Upper lobe of left lung (tissue), 6 donors: ENCODE results near the gene B3GAT2. TPM values are rescaled to one million over a fixed set of nuclear protein-coding genes. Genes with fewer than 3 reads are reported as not detected.
"Not testable (repeated sequence)": the region's sequence is repeated elsewhere in the genome, so short reads cannot be mapped to it uniquely, and the experiment has no call there.

Experiments used
- ATAC-seq, 2 donors: fragments of 200-7000 bp; cut with Tn5 transposase; one replicate each; pipeline ENCODE4 v1.9.1; 2022; ENCODE audit warnings: mild to moderate bottlenecking in 2 of 2, moderate library complexity in 2 of 2; ENCODE audit not compliant: low FRiP score in 2 of 2
- DNase-seq, 2 donors: peaks; one replicate each; pipeline ENCODE4 v3.0.0-alpha.2; 2019 to 2020
- H3K27ac ChIP-seq, 4 donors: fragments of 200-600 bp; sonication (generic); one replicate each; pipeline ENCODE4 v1.5.1; 2016 to 2019
- H3K27me3 ChIP-seq, 4 donors: fragments of 200-600 bp; sonication (generic); one replicate each; pipeline ENCODE4 v1.5.1; 2017 to 2019
- H3K36me3 ChIP-seq, 4 donors: fragments of 200-600 bp; sonication (generic); one replicate each; pipeline ENCODE4 v1.5.1; 2016 to 2019
- H3K4me1 ChIP-seq, 4 donors: fragments of 200-600 bp; sonication (generic); one replicate each; pipeline ENCODE4 v1.5.1; 2018 to 2019
- H3K4me3 ChIP-seq, 4 donors: fragments of 200-600 bp; sonication (generic); one replicate each; pipeline ENCODE4 v1.5.1; 2017 to 2019; ENCODE audit warnings: mild to moderate bottlenecking in 2 of 4, moderate library complexity in 1 of 4
- H3K9me3 ChIP-seq, 4 donors: fragments of 200-600 bp; sonication (generic); one replicate each; pipeline ENCODE4 v1.5.1; 2018 to 2019
- CTCF ChIP-seq, 6 experiments: fragments of 450-650 bp in 4 of 6; fragments of 200-600 bp in 2 of 6; sonication (generic) in 2 of 6; IDR thresholded peaks; one replicate each; pipeline ENCODE4 v1.5.1; 2016 to 2019; ENCODE audit warnings: antibody characterized with exemption in 6 of 6
- EP300 ChIP-seq, 4 donors: sonication (generic); formaldehyde crosslinking; IDR thresholded peaks; one replicate each; pipeline ENCODE4 v1.5.1; 2017; ENCODE audit warnings: antibody characterized with exemption in 4 of 4, control low read depth in 2 of 4
- POLR2A ChIP-seq, 4 donors: fragments of 450-650 bp; IDR thresholded peaks; one replicate each; pipeline ENCODE4 v1.5.1; 2016 to 2017; ENCODE audit warnings: antibody characterized with exemption in 4 of 4, mild to moderate bottlenecking in 2 of 4
- POLR2AphosphoS5 ChIP-seq, 2 donors: sonication (generic); formaldehyde crosslinking; IDR thresholded peaks; one replicate each; pipeline ENCODE4 v1.5.1; 2017; ENCODE audit warnings: antibody characterized with exemption in 2 of 2
- WGBS, 2 donors: methylation state at CpG; one replicate each; pipeline ENCODE4 v1.1.5; 2017 to 2018; 5-methylcytosine and 5-hydroxymethylcytosine counted together
- total RNA-seq, 6 donors: library from RNA; depleted of rRNA in 4 of 6; stranded (reverse); fragments of >200 nt in 4 of 6; gene quantifications; one replicate each; pipeline versions ENCODE4 v1.1.0 to v1.2.1, GENCODE V29; 2016 to 2021
- donor health status: DM: no; HTN: no; CAD: no; lungs with moderate emphysema.
- donor health status: DM: no; HTN: yes; CAD: no; lungs with severe emphysema.

B3GAT2 gene
- total RNA-seq, 6 donors from 2014 or later = 0.06 TPM; not detected in 5

- TF ChIP-seq CTCF (IDR thresholded peaks at IDR 0.05) (no peak), EP300 (IDR thresholded peaks at IDR 0.05) (no peak)
- no peaks in the 10 kb centered on the region for H3K9me3 ChIP-seq
- ATAC-seq (no peak), DNase-seq (peak in 1 of 2 donors; percentile 75)
- H3K27ac ChIP-seq = no peak overlapping the region
- peaks cover 0 to 29% (median 13%) of the 10 kb centered on the region in 4 donors for H3K27me3 ChIP-seq
- no peaks in the 10 kb centered on the region for H3K36me3 ChIP-seq
- peaks cover 19 to 29% (median 23%) of the 10 kb centered on the region in 4 donors for H3K4me1 ChIP-seq
- H3K4me3 ChIP-seq = no peak overlapping the region
- 22 to 28% methylated on average over 12 to 14 of the region's 14 CpGs for WGBS, 2 donors
Observed at GRCh38 chr6:70954750-70955149, 2.1 kb downstream of the B3GAT2 start.

- no peak for DNase-seq
- TF ChIP-seq POLR2A (IDR thresholded peaks at IDR 0.05) (no peak), EP300 (IDR thresholded peaks at IDR 0.05) (no peak), POLR2AphosphoS5 (IDR thresholded peaks at IDR 0.05) (no peak), CTCF (IDR thresholded peaks at IDR 0.05) (no peak)
- 45 to 53% methylated on average over 3 of the region's 3 CpGs for WGBS, 2 donors
- H3K4me3 ChIP-seq = no peak overlapping the region
- H3K27ac ChIP-seq = no peak overlapping the region
- peaks cover 0 to 29% (median 13%) of the 10 kb centered on the region in 4 donors for H3K27me3 ChIP-seq
- peaks cover 19 to 29% (median 23%) of the 10 kb centered on the region in 4 donors for H3K4me1 ChIP-seq
- no peaks in the 10 kb centered on the region for H3K9me3 ChIP-seq
- H3K36me3 ChIP-seq = no peaks in the 10 kb centered on the region
- ATAC-seq = no peak
Observed at GRCh38 chr6:70954176-70954575, 2.7 kb downstream of the B3GAT2 start.

- TF ChIP-seq POLR2A (IDR thresholded peaks at IDR 0.05) (no peak), EP300 (IDR thresholded peaks at IDR 0.05) (no peak), CTCF (IDR thresholded peaks at IDR 0.05) (no peak), POLR2AphosphoS5 (IDR thresholded peaks at IDR 0.05) (no peak)
- Histone ChIP-seq H3K4me1 (peaks cover 19 to 29% (median 23%) of the 10 kb centered on the region in 4 donors), H3K27ac (no peak overlapping the region), H3K36me3 (no peaks in the 10 kb centered on the region), H3K4me3 (no peak overlapping the region), H3K9me3 (no peaks in the 10 kb centered on the region), H3K27me3 (peaks cover 0 to 29% (median 13%) of the 10 kb centered on the region in 4 donors)
- ATAC-seq (no peak), DNase-seq (no peak)
- WGBS, 2 donors = 59 to 79% methylated on average over 3 of the region's 3 CpGs
Observed at GRCh38 chr6:70952608-70953165, 4.2 kb downstream of the B3GAT2 start.

GRCh38 chr6:70944321-70944720 is 12.5 kb downstream of the B3GAT2 start:
- DNase-seq = peak in 1 of 2 donors; percentile 8
- ATAC-seq, H3K36me3 ChIP-seq, H3K4me3 ChIP-seq, H3K27ac ChIP-seq, H3K27me3 ChIP-seq, H3K4me1 ChIP-seq, H3K9me3 ChIP-seq: not testable (repeated sequence)
- 93% methylated on average over 5 of the region's 10 CpGs; no CpG with 5 or more reads in 1 of the 2 donors for WGBS, 2 donors

- no peak for ATAC-seq
- TF ChIP-seq POLR2A (IDR thresholded peaks at IDR 0.05) = no peak
- TF ChIP-seq EP300 (IDR thresholded peaks at IDR 0.05) = no peak
- no peak for TF ChIP-seq POLR2AphosphoS5 (IDR thresholded peaks at IDR 0.05)
- TF ChIP-seq CTCF (IDR thresholded peaks at IDR 0.05) = no peak
- no peaks in the 10 kb centered on the region for H3K27me3 ChIP-seq
- H3K4me1 ChIP-seq = no peaks in the 10 kb centered on the region
- no peaks in the 10 kb centered on the region for H3K36me3 ChIP-seq
- H3K27ac ChIP-seq = no peak overlapping the region
- DNase-seq = no peak
- no peak overlapping the region for H3K4me3 ChIP-seq
- H3K9me3 ChIP-seq = no peaks in the 10 kb centered on the region
- 84 to 85% methylated on average over 3 of the region's 3 CpGs for WGBS, 2 donors
Observed at GRCh38 chr6:70933853-70934252, 23.0 kb downstream of the B3GAT2 start.
